Putamen (tissue), 1 donor: ENCODE data around the gene VAV2.

Source experiments
- DNase-seq: peaks from one replicate; pipeline ENCODE4 v3.0.0-alpha.2; 2016; ENCODE audit warnings: low spot score

VAV2 gene

GRCh38 chr9:133991964-133992779, at the start of gene VAV2:
Gene VAV2, minus strand, starts transcription at chr9:133992324. Its CDS starts 46 bp downstream, at chr9:133992278.
- no peak for DNase-seq

GRCh38 chr9:134041649-134041962, 49.5 kb upstream of the VAV2 start:
- DNase-seq, result no peak

- no peak for DNase-seq
These were observed 48.9 kb upstream of the VAV2 start for GRCh38 chr9:134040781-134041648.

- DNase-seq, result no peak
These were observed 48.0 kb upstream of the VAV2 start for GRCh38 chr9:134040176-134040565.

GRCh38 chr9:134039386-134040175, 47.5 kb upstream of the VAV2 start:
- no peak for DNase-seq

- DNase-seq, result no peak
These were observed 45.5 kb upstream of the VAV2 start for GRCh38 chr9:134037641-134038040.

GRCh38 chr9:134036130-134036529, 44.0 kb upstream of the VAV2 start:
- no peak for DNase-seq

- DNase-seq, result no peak
These were observed 43.2 kb upstream of the VAV2 start for GRCh38 chr9:134035041-134036039.

GRCh38 chr9:134034215-134035040, 42.3 kb upstream of the VAV2 start:
- no peak for DNase-seq

- no peak for DNase-seq
These were observed 41.5 kb upstream of the VAV2 start for GRCh38 chr9:134033516-134034214.

GRCh38 chr9:134032456-134033222, 40.5 kb upstream of the VAV2 start:
- no peak for DNase-seq

GRCh38 chr9:134031783-134032182, 39.7 kb upstream of the VAV2 start:
- DNase-seq, result no peak

GRCh38 chr9:134030821-134031470, 38.8 kb upstream of the VAV2 start:
- DNase-seq, result no peak

- no peak for DNase-seq
These were observed 37.4 kb upstream of the VAV2 start for GRCh38 chr9:134029248-134030226.

- DNase-seq, result no peak
These were observed 36.6 kb upstream of the VAV2 start for GRCh38 chr9:134028575-134029247.

- DNase-seq, result no peak
These were observed 36.0 kb upstream of the VAV2 start for GRCh38 chr9:134028076-134028475.

GRCh38 chr9:134027561-134027960, 35.4 kb upstream of the VAV2 start:
- DNase-seq, result no peak
